Transverse colon (tissue), 4 donors: ENCODE data around the gene HAGHL.

ENCODE experiments used
- POLR2A ChIP-seq: fragments of 450-650 bp; IDR thresholded peaks from one replicate; pipeline ENCODE4 v1.6.1; 2016; ENCODE audit warnings: antibody characterized with exemption, mild to moderate bottlenecking, moderate library complexity
- POLR2AphosphoS5 ChIP-seq, 3 donors: sonication (generic); formaldehyde crosslinking; IDR thresholded peaks; one replicate each; pipeline ENCODE4 v1.6.1; 2016; ENCODE audit warnings: antibody characterized with exemption in 3 of 3
- TF ChIP-seq, protein P1 (sequence below), 5 experiments: fragments of 200-600 bp in 3 of 5; fragments of 450-650 bp in 2 of 5; sonication (generic) in 3 of 5; IDR thresholded peaks; 1 replicate in 2 of 5; 2 replicates in 3 of 5; pipeline ENCODE4 v1.5.1; 2016 to 2017; ENCODE audit warnings: antibody characterized with exemption in 5 of 5, inconsistent platforms in 3 of 5, mild to moderate bottlenecking in 2 of 5, moderate library complexity in 1 of 5

DNA sequence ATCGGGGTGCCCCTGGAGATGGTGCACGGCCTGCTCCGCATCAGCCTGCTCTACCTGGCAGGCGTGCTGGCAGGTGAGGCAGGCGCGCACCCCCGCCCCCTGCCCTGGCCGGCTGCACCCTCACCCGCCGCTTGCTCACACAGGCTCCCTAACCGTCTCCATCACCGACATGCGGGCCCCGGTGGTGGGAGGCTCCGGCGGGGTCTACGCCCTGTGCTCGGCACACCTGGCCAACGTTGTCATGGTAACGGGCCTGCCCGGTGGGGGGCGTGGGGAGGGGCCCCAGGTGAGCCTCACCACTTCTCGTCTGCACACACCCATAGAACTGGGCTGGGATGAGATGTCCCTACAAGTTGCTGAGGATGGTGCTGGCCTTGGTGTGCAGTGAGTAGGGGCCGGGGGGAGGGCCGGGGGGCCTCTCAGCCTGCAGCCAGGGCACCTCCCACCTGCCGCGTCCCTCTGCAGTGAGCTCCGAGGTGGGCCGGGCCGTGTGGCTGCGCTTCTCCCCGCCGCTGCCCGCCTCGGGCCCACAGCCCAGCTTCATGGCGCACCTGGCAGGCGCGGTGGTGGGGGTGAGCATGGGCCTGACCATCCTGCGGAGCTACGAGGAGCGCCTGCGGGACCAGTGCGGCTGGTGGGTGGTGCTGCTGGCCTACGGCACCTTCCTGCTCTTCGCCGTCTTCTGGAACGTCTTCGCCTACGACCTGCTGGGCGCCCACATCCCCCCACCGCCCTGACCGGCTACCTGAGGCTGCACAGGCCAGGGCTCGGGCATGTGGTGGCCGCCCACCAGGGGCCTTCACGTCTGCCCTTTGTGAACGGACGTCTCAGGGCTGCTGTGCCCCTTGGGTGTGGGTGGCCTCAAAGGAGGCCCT lies 49.4 kb upstream of the HAGHL start:
- TF ChIP-seq, protein P1, sequence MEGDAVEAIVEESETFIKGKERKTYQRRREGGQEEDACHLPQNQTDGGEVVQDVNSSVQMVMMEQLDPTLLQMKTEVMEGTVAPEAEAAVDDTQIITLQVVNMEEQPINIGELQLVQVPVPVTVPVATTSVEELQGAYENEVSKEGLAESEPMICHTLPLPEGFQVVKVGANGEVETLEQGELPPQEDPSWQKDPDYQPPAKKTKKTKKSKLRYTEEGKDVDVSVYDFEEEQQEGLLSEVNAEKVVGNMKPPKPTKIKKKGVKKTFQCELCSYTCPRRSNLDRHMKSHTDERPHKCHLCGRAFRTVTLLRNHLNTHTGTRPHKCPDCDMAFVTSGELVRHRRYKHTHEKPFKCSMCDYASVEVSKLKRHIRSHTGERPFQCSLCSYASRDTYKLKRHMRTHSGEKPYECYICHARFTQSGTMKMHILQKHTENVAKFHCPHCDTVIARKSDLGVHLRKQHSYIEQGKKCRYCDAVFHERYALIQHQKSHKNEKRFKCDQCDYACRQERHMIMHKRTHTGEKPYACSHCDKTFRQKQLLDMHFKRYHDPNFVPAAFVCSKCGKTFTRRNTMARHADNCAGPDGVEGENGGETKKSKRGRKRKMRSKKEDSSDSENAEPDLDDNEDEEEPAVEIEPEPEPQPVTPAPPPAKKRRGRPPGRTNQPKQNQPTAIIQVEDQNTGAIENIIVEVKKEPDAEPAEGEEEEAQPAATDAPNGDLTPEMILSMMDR (IDR thresholded peaks at IDR 0.05), result no peak
- TF ChIP-seq POLR2A, result no peak
- TF ChIP-seq POLR2AphosphoS5 (IDR thresholded peaks at IDR 0.05), result no peak
